ENCODE results near the gene LYL1. TPM values are rescaled to one million over a fixed set of nuclear protein-coding genes. Genes with fewer than 3 reads are reported as not detected.

LYL1 gene
- total and polyA plus RNA-seq, 2 of the 13 experiments (the other 11 are each of a cell fraction or from before 2014, with no cell fraction given) = 0.75 to 0.92 TPM

- TF ChIP-seq RBM22 (optimal IDR thresholded peaks at IDR 0.05; ENCODE audit: low read length) = peak; percentile 54
- TF ChIP-seq ZBTB42 (CRISPR knock-in tag; IDR thresholded peaks at IDR 0.05) = 0 out of 2 replicates have a peak, but pooled peaks have one; percentile 36
- TF ChIP-seq NCOR1 (IDR thresholded peaks at IDR 0.05; ENCODE audit: borderline replicate concordance, low read length) = peak; percentile 75; the same call in 1 of the 2 replicates
- peak; percentile 59 for TF ChIP-seq ISL2 (CRISPR knock-in tag; IDR thresholded peaks at IDR 0.05)
- TF ChIP-seq, protein P1, sequence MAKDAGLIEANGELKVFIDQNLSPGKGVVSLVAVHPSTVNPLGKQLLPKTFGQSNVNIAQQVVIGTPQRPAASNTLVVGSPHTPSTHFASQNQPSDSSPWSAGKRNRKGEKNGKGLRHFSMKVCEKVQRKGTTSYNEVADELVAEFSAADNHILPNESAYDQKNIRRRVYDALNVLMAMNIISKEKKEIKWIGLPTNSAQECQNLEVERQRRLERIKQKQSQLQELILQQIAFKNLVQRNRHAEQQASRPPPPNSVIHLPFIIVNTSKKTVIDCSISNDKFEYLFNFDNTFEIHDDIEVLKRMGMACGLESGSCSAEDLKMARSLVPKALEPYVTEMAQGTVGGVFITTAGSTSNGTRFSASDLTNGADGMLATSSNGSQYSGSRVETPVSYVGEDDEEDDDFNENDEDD (CRISPR knock-in tag; IDR thresholded peaks at IDR 0.05; ENCODE audit: borderline replicate concordance) = peak; percentile 46; the same call in 1 of the 2 replicates
- TF ChIP-seq ZNF143 (CRISPR knock-in tag; IDR thresholded peaks at IDR 0.05) = no peak
- TF ChIP-seq ZKSCAN1 (IDR thresholded peaks at IDR 0.05; ENCODE audit: low read length) = no peak
- peak; percentile 65 for TF ChIP-seq ZNF121 (CRISPR knock-in tag; IDR thresholded peaks at IDR 0.05)
- 0 out of 2 replicates have a peak, but pooled peaks have one; percentile 10 for TF ChIP-seq ZNF574 (CRISPR knock-in tag; IDR thresholded peaks at IDR 0.05)
- TF ChIP-seq, protein P2, sequence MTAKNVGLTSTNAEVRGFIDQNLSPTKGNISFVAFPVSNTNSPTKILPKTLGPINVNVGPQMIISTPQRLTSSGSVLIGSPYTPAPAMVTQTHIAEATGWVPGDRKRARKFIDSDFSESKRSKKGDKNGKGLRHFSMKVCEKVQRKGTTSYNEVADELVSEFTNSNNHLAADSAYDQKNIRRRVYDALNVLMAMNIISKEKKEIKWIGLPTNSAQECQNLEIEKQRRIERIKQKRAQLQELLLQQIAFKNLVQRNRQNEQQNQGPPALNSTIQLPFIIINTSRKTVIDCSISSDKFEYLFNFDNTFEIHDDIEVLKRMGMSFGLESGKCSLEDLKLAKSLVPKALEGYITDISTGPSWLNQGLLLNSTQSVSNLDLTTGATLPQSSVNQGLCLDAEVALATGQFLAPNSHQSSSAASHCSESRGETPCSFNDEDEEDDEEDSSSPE (CRISPR knock-in tag; IDR thresholded peaks at IDR 0.05) = 0 out of 2 replicates have a peak, but pooled peaks have one; percentile 41
- TF ChIP-seq HNF4G (IDR thresholded peaks at IDR 0.05; ENCODE audit: borderline replicate concordance, low read depth, low read length) = peak; percentile 46; the same call in 1 of the 2 replicates
- 0 out of 2 replicates have a peak, but pooled peaks have one; percentile 56 for TF ChIP-seq HNF4G (CRISPR knock-in tag; IDR thresholded peaks at IDR 0.05; ENCODE audit: borderline replicate concordance, low read depth)
- TF ChIP-seq EZH2 (conservative IDR thresholded peaks at IDR 0.05; ENCODE audit: low read depth, low read length) = no peak
- TF ChIP-seq ZNF207 (IDR thresholded peaks at IDR 0.05; ENCODE audit: borderline replicate concordance) = no peak
- 0 out of 2 replicates have a peak, but pooled peaks have one; percentile 49 for TF ChIP-seq JUND (CRISPR knock-in tag; IDR thresholded peaks at IDR 0.05)
- TF ChIP-seq PAX8 (CRISPR knock-in tag; IDR thresholded peaks at IDR 0.05; ENCODE audit: borderline replicate concordance) = no peak
- peak; percentile 55 for TF ChIP-seq SPEN (CRISPR knock-in tag; IDR thresholded peaks at IDR 0.05; ENCODE audit: low read depth)
- TF ChIP-seq ASH2L (IDR thresholded peaks at IDR 0.05; ENCODE audit: insufficient read length, low read depth, low read length) = peak; percentile 41
- no peak for TF ChIP-seq REL (CRISPR knock-in tag; conservative IDR thresholded peaks at IDR 0.05)
- TF ChIP-seq TFAP4 (IDR thresholded peaks at IDR 0.05; ENCODE audit: borderline replicate concordance, low read depth) = peak; percentile 16; the same call in 1 of the 2 replicates
- peak; percentile 81; the same call in 1 of the 2 replicates for TF ChIP-seq ZNF670 (CRISPR knock-in tag; IDR thresholded peaks at IDR 0.05; ENCODE audit: borderline replicate concordance)
- TF ChIP-seq BORCS8-MEF2B (CRISPR knock-in tag; IDR thresholded peaks at IDR 0.05) = 0 out of 2 replicates have a peak, but pooled peaks have one; percentile 53
- 0 out of 2 replicates have a peak, but pooled peaks have one; percentile 29 for TF ChIP-seq ESRRA (CRISPR knock-in tag; IDR thresholded peaks at IDR 0.05; ENCODE audit: low read depth)
- TF ChIP-seq POLR2A (IDR thresholded peaks at IDR 0.05; ENCODE audit: insufficient read depth in 1 of 2, low read depth in 2 of 2, low read length in 2 of 2) = peak; percentile 34 to 64; a peak in 3 of 4 replicates
Observed at GRCh38 chr19:13060233-13060963, 42.3 kb downstream of the LYL1 start (continued).
